OCI-LY3 (cell line): ENCODE results near the gene MOGAT2.

Experiments
- H2AFZ ChIP-seq: fragments of 200-600, 300-600 bp; shearing (Covaris generic); 2 replicates; pipeline ENCODE4 v1.6.0; 2014; ENCODE audit warnings: antibody characterized with exemption, low read depth, low read length
- H3K27ac ChIP-seq: fragments of 200-600, 300-600 bp; sonication (generic); 2 replicates; pipeline ENCODE4 v1.5.1; 2014; ENCODE audit warnings: mild to moderate bottlenecking, low read length, moderate library complexity, mixed read lengths
- H3K27me3 ChIP-seq: fragments of 200-600, 300-600 bp; sonication (generic); 2 replicates; pipeline ENCODE4 v1.6.1; 2014; ENCODE audit warnings: low read depth, low read length, mixed read lengths
- H3K36me3 ChIP-seq: fragments of 200-600, 300-600 bp; sonication (generic); replicated peaks from 2 replicates; pipeline ENCODE3; 2014; ENCODE audit warnings: low read depth, low read length, mixed read lengths
- H3K4me1 ChIP-seq: fragments of 300-600, 200-600 bp; sonication (generic); 2 replicates; pipeline ENCODE4 v1.6.1; 2014; ENCODE audit warnings: low read length, mixed read lengths
- H3K4me2 ChIP-seq: fragments of 200-600, 300-600 bp; sonication (generic); 2 replicates; pipeline ENCODE4 v1.6.1; 2014; ENCODE audit warnings: low read length, mixed read lengths
- H3K4me3 ChIP-seq: fragments of 300-600, 200-600 bp; sonication (generic); 2 replicates; pipeline ENCODE4 v1.5.1; 2014; ENCODE audit warnings: antibody characterized with exemption, mild to moderate bottlenecking, low read length, moderate library complexity
- H3K79me2 ChIP-seq: fragments of 300-600, 200-600 bp; shearing (Covaris generic); 2 replicates; pipeline ENCODE4 v1.6.1; 2014; ENCODE audit warnings: mild to moderate bottlenecking, low read length, mixed read lengths
- H3K9ac ChIP-seq: fragments of 300-600, 200-600 bp; shearing (Covaris generic); 2 replicates; pipeline ENCODE4 v1.6.0; 2014; ENCODE audit warnings: mild to moderate bottlenecking, low read length, moderate library complexity
- H3K9me3 ChIP-seq: fragments of 200-600, 300-600 bp; shearing (Covaris generic); 2 replicates; pipeline ENCODE4 v1.6.1; 2014; ENCODE audit warnings: low read length, mixed read lengths; ENCODE audit not compliant: insufficient read depth
- H4K20me1 ChIP-seq: fragments of 200-600, 300-600 bp; sonication (generic); 2 replicates; pipeline ENCODE4 v1.6.1; 2016; ENCODE audit warnings: low read length, mixed read lengths; ENCODE audit not compliant: insufficient read depth
- CTCF ChIP-seq: fragments of 200-600, 300-600 bp; sonication (generic); IDR thresholded peaks from 2 replicates; pipeline ENCODE4 v1.5.1; 2014; ENCODE audit warnings: antibody characterized with exemption, low read length, low read depth
- EZH2phosphoT487 ChIP-seq: fragments of 200-600 bp; shearing (Covaris generic); IDR thresholded peaks from 2 replicates; pipeline ENCODE4 v1.6.1; 2018; ENCODE audit warnings: antibody characterized with exemption, mixed run types, low read depth

MOGAT2 gene

GRCh38 chr11:75733431-75734107 lies 15.9 kb downstream of the MOGAT2 start:
- Histone ChIP-seq H3K27ac (no peak overlapping the region), H3K4me2 (no peak overlapping the region), H3K27me3 (peaks cover 12% of the 10 kb centered on the region; the same call in 1 of the 2 replicates), H3K9ac (no peak overlapping the region), H3K79me2 (no peaks in the 10 kb centered on the region), H3K4me1 (no peaks in the 10 kb centered on the region), H3K4me3 (no peak overlapping the region), H3K36me3 (no peaks in the 10 kb centered on the region), H4K20me1 (no peaks in the 10 kb centered on the region), H3K9me3 (no peaks in the 10 kb centered on the region), H2AFZ (no peak overlapping the region)
- TF ChIP-seq EZH2phosphoT487 = no peak

- TF ChIP-seq CTCF (no peak), EZH2phosphoT487 (no peak)
- Histone ChIP-seq H3K4me2 (no peak overlapping the region), H2AFZ (no peak overlapping the region), H3K79me2 (no peaks in the 10 kb centered on the region), H3K4me1 (no peaks in the 10 kb centered on the region), H3K9me3 (no peaks in the 10 kb centered on the region), H3K27ac (no peak overlapping the region), H3K9ac (no peak overlapping the region), H3K4me3 (no peak overlapping the region), H3K36me3 (no peaks in the 10 kb centered on the region), H3K27me3 (peaks cover 16% of the 10 kb centered on the region; the same call in 1 of the 2 replicates), H4K20me1 (no peaks in the 10 kb centered on the region)
These were observed 17.0 kb downstream of the MOGAT2 start for GRCh38 chr11:75734491-75735180.

GRCh38 chr11:75735181-75735845 lies 17.7 kb downstream of the MOGAT2 start:
- no peaks in the 10 kb centered on the region for H3K4me1 ChIP-seq
- H3K27ac ChIP-seq = no peak overlapping the region
- TF ChIP-seq EZH2phosphoT487 (no peak), CTCF (no peak)
- H3K4me3 ChIP-seq = no peak overlapping the region
- H2AFZ ChIP-seq = no peak overlapping the region
- no peak overlapping the region for H3K4me2 ChIP-seq
- no peaks in the 10 kb centered on the region for H3K9me3 ChIP-seq
- H3K79me2 ChIP-seq = no peaks in the 10 kb centered on the region
- H3K9ac ChIP-seq = no peak overlapping the region
- no peaks in the 10 kb centered on the region for H4K20me1 ChIP-seq
- no peaks in the 10 kb centered on the region for H3K36me3 ChIP-seq
- H3K27me3 ChIP-seq = peaks cover 23% of the 10 kb centered on the region

GRCh38 chr11:75737314-75737713 lies 19.7 kb downstream of the MOGAT2 start:
- no peak overlapping the region for H3K27ac ChIP-seq
- H3K79me2 ChIP-seq = no peaks in the 10 kb centered on the region
- H3K4me3 ChIP-seq = no peak overlapping the region
- no peak for TF ChIP-seq CTCF
- TF ChIP-seq EZH2phosphoT487 = no peak
- H4K20me1 ChIP-seq = no peaks in the 10 kb centered on the region
- H3K9ac ChIP-seq = no peak overlapping the region
- no peak overlapping the region for H3K4me2 ChIP-seq
- no peaks in the 10 kb centered on the region for H3K9me3 ChIP-seq
- no peaks in the 10 kb centered on the region for H3K4me1 ChIP-seq
- no peaks in the 10 kb centered on the region for H3K36me3 ChIP-seq
- no peak overlapping the region for H2AFZ ChIP-seq
- peaks cover 35% of the 10 kb centered on the region for H3K27me3 ChIP-seq
